Measurements from ENCODE around the gene OR2W3. TPM values are rescaled to one million over a fixed set of nuclear protein-coding genes. Genes with fewer than 3 reads are reported as not detected.

OR2W3 gene
- total RNA-seq, 1 experiment from 2014 or later: not detected

- TF ChIP-seq CTCF (IDR thresholded peaks at IDR 0.05 in 2 of 3, conservative IDR thresholded peaks at IDR 0.05 in 1 of 3; ENCODE audit: borderline replicate concordance in 1 of 3, insufficient read depth in 1 of 3, low read depth in 2 of 3, low read length in 2 of 3): no peak
- TF ChIP-seq YY1 (IDR thresholded peaks at IDR 0.05; ENCODE audit: extremely low read depth, insufficient replicate concordance, low read depth, low read length): no peak
- TF ChIP-seq MAX (IDR thresholded peaks at IDR 0.05): no peak
- no peak for TF ChIP-seq POLR2AphosphoS5 (IDR thresholded peaks at IDR 0.05; ENCODE audit: low read depth, low read length)
- no peak for TF ChIP-seq ZBTB33 (IDR thresholded peaks at IDR 0.05; ENCODE audit: extremely low read depth, insufficient replicate concordance, low read length)
These were observed 10.6 kb downstream of the OR2W3 start (continued) for GRCh38 chr1:247905910-247906503.

- no peaks in the 10 kb centered on the region for H3K9me2 ChIP-seq (ENCODE audit: insufficient read depth)
- H3K36me3 ChIP-seq (ENCODE audit: control insufficient read depth in 1 of 2, insufficient read depth in 2 of 2, low read length in 2 of 2): no peaks in the 10 kb centered on the region
- no peaks in the 10 kb centered on the region for H4K20me1 ChIP-seq (ENCODE audit: insufficient read depth)
- ChIA-PET RAD21 (ENCODE audit: low non-redundant PET in 1 of 2, low total read pairs in 2 of 2, uncharacterized antibody in 2 of 2, unreplicated experiment in 2 of 2) (no interaction called here), POLR2A (no interaction called here), CTCF (no interaction called here)
- H3K4me2 ChIP-seq (ENCODE audit: low read length): no peak overlapping the region
- DNase-seq (ENCODE audit: low read depth, low spot score) (no peak), ATAC-seq (peak; percentile 38; the same call in 1 of the 2 replicates)
- intact Hi-C loops (cut with micrococcal nuclease): no loop called here
- peaks cover 4 to 8% of the 10 kb centered on the region in 2 experiments; a peak in 2 of 4 replicates for H3K9me3 ChIP-seq (ENCODE audit: control insufficient read depth in 1 of 2, insufficient read depth in 1 of 2, low read depth in 1 of 2, low read length in 2 of 2)
- no peaks in the 10 kb centered on the region for H3K27me3 ChIP-seq (ENCODE audit: insufficient read depth, low read length)
- no peak overlapping the region for H3K27ac ChIP-seq (ENCODE audit: low read depth, low read length)
- no peaks in the 10 kb centered on the region for H3K79me2 ChIP-seq (ENCODE audit: insufficient read depth, low read length)
- H3K9ac ChIP-seq (ENCODE audit: low read length): no peak overlapping the region
- BruUV-seq (replicated peaks): no TSS peak
- no peaks in the 10 kb centered on the region for H3K4me1 ChIP-seq (ENCODE audit: control insufficient read depth in 1 of 2, insufficient read depth in 2 of 2, low read length in 2 of 2)
- no peak overlapping the region for H3K4me3 ChIP-seq (replicated peaks in 1 of 2; ENCODE audit: low read depth in 1 of 2, low read length in 2 of 2)
- H2AFZ ChIP-seq (ENCODE audit: low read depth, low read length, poor library complexity, severe bottlenecking): no peak overlapping the region
- no peak for TF ChIP-seq TCF7L2 (IDR thresholded peaks at IDR 0.05; ENCODE audit: borderline replicate concordance, extremely low read depth, insufficient read depth, insufficient read length)
- TF ChIP-seq ATF3 (IDR thresholded peaks at IDR 0.05): no peak
- TF ChIP-seq MAX (IDR thresholded peaks at IDR 0.05): no peak
- no peak for TF ChIP-seq ELF1 (IDR thresholded peaks at IDR 0.05; ENCODE audit: borderline replicate concordance, low read depth)
- TF ChIP-seq SRF (IDR thresholded peaks at IDR 0.05; ENCODE audit: low read depth): no peak
- TF ChIP-seq ZBTB33 (IDR thresholded peaks at IDR 0.05; ENCODE audit: extremely low read depth, insufficient replicate concordance, low read length): no peak
- TF ChIP-seq EGR1 (IDR thresholded peaks at IDR 0.05; ENCODE audit: low read depth): no peak
- TF ChIP-seq SP1 (IDR thresholded peaks at IDR 0.05; ENCODE audit: low read depth): no peak
- TF ChIP-seq SIN3A (IDR thresholded peaks at IDR 0.05; ENCODE audit: low read depth): no peak
- TF ChIP-seq EZH2phosphoT487 (IDR thresholded peaks at IDR 0.05; ENCODE audit: borderline replicate concordance): no peak
- no peak for TF ChIP-seq POLR2A (IDR thresholded peaks at IDR 0.05; ENCODE audit: borderline replicate concordance, extremely low read depth, insufficient read depth, insufficient read length)
- TF ChIP-seq CEBPB (IDR thresholded peaks at IDR 0.05; ENCODE audit: low read depth): no peak
These were observed 11.2 kb downstream of the OR2W3 start for GRCh38 chr1:247906504-247907047.

Measured in HCT116 (cell line).